Measurements from ENCODE around the gene KRTAP2-1.

DNA sequence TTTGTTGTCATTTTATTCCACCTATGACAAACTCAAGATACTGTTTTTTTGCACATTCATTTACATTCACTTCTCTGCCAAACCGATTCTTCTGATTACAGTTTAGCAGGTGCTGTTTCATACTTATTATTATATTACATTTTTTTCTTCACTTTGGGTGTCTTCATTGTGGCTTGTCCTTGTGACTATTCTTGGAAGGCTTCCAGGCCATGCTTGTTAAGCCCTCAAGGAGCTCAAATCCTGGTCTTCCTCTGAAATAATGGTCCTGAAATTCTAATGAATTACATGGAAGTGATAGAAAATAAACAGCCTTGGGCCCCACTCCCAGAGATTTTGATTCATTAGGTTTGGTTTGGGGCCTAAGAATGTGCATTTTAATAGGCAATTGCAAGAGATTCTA is 17.2 kb upstream of the KRTAP2-1 start:
- TF ChIP-seq, protein P1, sequence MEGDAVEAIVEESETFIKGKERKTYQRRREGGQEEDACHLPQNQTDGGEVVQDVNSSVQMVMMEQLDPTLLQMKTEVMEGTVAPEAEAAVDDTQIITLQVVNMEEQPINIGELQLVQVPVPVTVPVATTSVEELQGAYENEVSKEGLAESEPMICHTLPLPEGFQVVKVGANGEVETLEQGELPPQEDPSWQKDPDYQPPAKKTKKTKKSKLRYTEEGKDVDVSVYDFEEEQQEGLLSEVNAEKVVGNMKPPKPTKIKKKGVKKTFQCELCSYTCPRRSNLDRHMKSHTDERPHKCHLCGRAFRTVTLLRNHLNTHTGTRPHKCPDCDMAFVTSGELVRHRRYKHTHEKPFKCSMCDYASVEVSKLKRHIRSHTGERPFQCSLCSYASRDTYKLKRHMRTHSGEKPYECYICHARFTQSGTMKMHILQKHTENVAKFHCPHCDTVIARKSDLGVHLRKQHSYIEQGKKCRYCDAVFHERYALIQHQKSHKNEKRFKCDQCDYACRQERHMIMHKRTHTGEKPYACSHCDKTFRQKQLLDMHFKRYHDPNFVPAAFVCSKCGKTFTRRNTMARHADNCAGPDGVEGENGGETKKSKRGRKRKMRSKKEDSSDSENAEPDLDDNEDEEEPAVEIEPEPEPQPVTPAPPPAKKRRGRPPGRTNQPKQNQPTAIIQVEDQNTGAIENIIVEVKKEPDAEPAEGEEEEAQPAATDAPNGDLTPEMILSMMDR (tag by site-specific recombination; IDR thresholded peaks at IDR 0.05) = no peak
- TF ChIP-seq, protein P2, sequence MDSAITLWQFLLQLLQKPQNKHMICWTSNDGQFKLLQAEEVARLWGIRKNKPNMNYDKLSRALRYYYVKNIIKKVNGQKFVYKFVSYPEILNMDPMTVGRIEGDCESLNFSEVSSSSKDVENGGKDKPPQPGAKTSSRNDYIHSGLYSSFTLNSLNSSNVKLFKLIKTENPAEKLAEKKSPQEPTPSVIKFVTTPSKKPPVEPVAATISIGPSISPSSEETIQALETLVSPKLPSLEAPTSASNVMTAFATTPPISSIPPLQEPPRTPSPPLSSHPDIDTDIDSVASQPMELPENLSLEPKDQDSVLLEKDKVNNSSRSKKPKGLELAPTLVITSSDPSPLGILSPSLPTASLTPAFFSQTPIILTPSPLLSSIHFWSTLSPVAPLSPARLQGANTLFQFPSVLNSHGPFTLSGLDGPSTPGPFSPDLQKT (IDR thresholded peaks at IDR 0.05; ENCODE audit: borderline replicate concordance, low read depth, low read length) = no peak
- TF ChIP-seq ZNF174 (tag by site-specific recombination; IDR thresholded peaks at IDR 0.05) (no peak), MYNN (tag by site-specific recombination; IDR thresholded peaks at IDR 0.05; ENCODE audit: borderline replicate concordance) (no peak)
- TF ChIP-seq, protein P3, sequence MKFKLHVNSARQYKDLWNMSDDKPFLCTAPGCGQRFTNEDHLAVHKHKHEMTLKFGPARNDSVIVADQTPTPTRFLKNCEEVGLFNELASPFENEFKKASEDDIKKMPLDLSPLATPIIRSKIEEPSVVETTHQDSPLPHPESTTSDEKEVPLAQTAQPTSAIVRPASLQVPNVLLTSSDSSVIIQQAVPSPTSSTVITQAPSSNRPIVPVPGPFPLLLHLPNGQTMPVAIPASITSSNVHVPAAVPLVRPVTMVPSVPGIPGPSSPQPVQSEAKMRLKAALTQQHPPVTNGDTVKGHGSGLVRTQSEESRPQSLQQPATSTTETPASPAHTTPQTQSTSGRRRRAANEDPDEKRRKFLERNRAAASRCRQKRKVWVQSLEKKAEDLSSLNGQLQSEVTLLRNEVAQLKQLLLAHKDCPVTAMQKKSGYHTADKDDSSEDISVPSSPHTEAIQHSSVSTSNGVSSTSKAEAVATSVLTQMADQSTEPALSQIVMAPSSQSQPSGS (tag by site-specific recombination; IDR thresholded peaks at IDR 0.05; ENCODE audit: low read depth) = no peak
- TF ChIP-seq, protein P4, sequence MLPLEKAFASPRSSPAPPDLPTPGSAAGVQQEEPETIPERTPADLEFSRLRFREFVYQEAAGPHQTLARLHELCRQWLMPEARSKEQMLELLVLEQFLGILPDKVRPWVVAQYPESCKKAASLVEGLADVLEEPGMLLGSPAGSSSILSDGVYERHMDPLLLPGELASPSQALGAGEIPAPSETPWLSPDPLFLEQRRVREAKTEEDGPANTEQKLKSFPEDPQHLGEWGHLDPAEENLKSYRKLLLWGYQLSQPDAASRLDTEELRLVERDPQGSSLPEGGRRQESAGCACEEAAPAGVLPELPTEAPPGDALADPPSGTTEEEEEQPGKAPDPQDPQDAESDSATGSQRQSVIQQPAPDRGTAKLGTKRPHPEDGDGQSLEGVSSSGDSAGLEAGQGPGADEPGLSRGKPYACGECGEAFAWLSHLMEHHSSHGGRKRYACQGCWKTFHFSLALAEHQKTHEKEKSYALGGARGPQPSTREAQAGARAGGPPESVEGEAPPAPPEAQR (tag by site-specific recombination; IDR thresholded peaks at IDR 0.05) = no peak
- TF ChIP-seq, protein P5, sequence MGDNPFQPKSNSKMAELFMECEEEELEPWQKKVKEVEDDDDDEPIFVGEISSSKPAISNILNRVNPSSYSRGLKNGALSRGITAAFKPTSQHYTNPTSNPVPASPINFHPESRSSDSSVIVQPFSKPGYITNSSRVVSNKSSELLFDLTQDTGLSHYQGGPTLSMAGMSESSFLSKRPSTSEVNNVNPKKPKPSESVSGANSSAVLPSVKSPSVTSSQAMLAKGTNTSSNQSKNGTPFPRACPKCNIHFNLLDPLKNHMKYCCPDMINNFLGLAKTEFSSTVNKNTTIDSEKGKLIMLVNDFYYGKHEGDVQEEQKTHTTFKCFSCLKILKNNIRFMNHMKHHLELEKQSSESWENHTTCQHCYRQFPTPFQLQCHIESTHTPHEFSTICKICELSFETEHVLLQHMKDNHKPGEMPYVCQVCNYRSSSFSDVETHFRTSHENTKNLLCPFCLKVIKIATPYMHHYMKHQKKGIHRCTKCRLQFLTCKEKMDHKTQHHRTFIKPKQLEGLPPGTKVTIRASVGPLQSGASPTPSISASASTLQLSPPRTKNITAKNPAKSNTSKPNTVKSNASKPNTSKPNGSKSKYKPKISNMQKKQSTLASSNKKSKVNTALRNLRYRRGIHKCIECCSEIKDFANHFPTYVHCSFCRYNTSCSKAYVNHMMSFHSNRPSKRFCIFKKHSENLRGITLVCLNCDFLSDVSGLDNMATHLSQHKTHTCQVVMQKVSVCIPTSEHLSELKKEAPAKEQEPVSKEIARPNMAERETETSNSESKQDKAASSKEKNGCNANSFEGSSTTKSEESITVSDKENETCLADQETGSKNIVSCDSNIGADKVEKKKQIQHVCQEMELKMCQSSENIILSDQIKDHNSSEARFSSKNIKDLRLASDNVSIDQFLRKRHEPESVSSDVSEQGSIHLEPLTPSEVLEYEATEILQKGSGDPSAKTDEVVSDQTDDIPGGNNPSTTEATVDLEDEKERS (tag by site-specific recombination; IDR thresholded peaks at IDR 0.05) = no peak
